HG02798 (cell line): Measurements from ENCODE around the gene SDE2.
"Not testable (repeated sequence)": the region's sequence is repeated elsewhere in the genome, so short reads cannot be mapped to it uniquely, and the experiment has no call there.

Experiments
- ATAC-seq: cut with Tn5 transposase; IDR thresholded peaks from one replicate; pipeline ENCODE4 v1.9.1; 2021; ENCODE audit warnings: mild to moderate bottlenecking; ENCODE audit not compliant: unreplicated experiment, poor library complexity

Gene SDE2

GRCh38 chr1:226007126-226007892, 8.2 kb upstream of the SDE2 start:
- ATAC-seq, result not testable (repeated sequence)

- ATAC-seq, result no peak
Measured at GRCh38 chr1:226006686-226007085, 7.5 kb upstream of the SDE2 start.

- no peak for ATAC-seq
Measured at GRCh38 chr1:226004396-226004795, 5.3 kb upstream of the SDE2 start.

- ATAC-seq, result no peak
Measured at GRCh38 chr1:226003502-226004170, 4.5 kb upstream of the SDE2 start.

- ATAC-seq, result no peak
Measured at GRCh38 chr1:226002667-226003501, 3.7 kb upstream of the SDE2 start.

- peak; percentile 21 for ATAC-seq
Measured at GRCh38 chr1:226001963-226002666, 3.0 kb upstream of the SDE2 start.

- ATAC-seq, result no peak
Measured at GRCh38 chr1:226001088-226001487, 1.9 kb upstream of the SDE2 start.

- ATAC-seq, result not testable (repeated sequence)
Measured at GRCh38 chr1:226000493-226001081, 1.4 kb upstream of the SDE2 start.

GRCh38 chr1:225999912-226000337, 782 bp upstream of the SDE2 start:
- peak; percentile 34 for ATAC-seq

- ATAC-seq, result peak; percentile 5
Measured at GRCh38 chr1:225998560-225999226, 450 bp downstream of the SDE2 start.

GRCh38 chr1:225996946-225997545, 2.1 kb downstream of the SDE2 start:
- no peak for ATAC-seq

- ATAC-seq, result no peak
Measured at GRCh38 chr1:225995919-225996864, 3.0 kb downstream of the SDE2 start.

GRCh38 chr1:225990705-225991464, 8.3 kb downstream of the SDE2 start:
- peak; percentile 52 for ATAC-seq

- no peak for ATAC-seq
Measured at GRCh38 chr1:225987491-225988316, 11.4 kb downstream of the SDE2 start.

GRCh38 chr1:225981714-225982113, 17.4 kb downstream of the SDE2 start:
- no peak for ATAC-seq
